ENCODE results near the gene SLC24A3.

The SLC24A3 gene

GRCh38 chr20:19714579-19714840, 502.1 kb downstream of the SLC24A3 start:
- no peak for DNase-seq (ENCODE audit: low spot score)

DNA sequence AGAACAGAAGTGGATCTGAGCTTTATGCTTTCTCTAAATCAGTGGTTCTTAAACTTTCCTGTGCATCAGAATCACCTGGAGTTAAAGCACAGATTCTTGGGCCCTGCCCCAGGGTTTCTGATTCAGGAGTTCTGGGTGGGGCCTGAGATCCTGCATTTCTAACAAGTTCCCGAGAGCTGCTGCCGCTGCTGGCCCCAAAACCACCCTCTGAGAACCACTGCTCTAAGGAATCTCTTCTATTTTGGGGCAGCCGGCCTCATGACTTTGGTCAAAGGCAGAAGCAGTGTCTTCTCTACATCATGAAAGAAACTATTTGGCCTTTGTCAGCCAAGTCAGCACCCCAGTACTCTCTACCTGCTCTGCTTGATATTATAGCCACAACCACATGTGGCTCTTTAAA, 503.5 kb downstream of the SLC24A3 start:
- DNase-seq (ENCODE audit: low spot score): no peak

- no peak for DNase-seq (ENCODE audit: low spot score)
These were observed 506.4 kb downstream of the SLC24A3 start for GRCh38 chr20:19718880-19719279.

GRCh38 chr20:19720991-19721390, 508.5 kb downstream of the SLC24A3 start:
- no peak for DNase-seq (ENCODE audit: low spot score)

GRCh38 chr20:19723051-19723450, 510.6 kb downstream of the SLC24A3 start:
- no peak for DNase-seq (ENCODE audit: low spot score)

DNA sequence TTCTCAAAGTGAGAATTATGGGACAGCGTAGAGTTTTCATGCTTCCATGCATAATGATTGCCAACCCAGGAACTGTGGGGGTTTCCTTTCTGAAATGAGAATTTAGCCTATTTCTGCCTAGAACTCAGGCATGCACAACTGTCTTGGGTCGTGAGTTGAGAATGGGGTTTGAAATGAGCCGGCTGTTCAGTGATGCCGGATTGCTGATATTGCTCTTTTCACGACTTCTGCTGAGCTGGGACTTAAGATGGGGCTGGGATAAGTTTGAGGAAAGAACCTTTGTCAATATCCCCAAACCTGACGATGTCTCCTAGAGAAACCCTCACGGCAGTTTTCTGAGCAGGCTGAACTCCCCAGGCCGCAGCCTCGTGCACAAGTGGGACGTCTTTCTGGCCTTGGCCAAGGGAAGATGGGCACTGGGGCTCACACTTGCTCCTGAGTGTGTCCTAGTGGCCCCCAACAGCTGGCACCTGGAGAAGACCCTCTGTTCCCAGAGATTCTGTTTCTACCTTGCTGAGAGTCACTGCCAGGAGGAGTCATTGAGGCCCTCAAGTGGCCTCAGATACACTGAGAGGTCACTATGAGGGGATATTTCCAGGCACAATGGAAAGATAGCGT, 511.5 kb downstream of the SLC24A3 start:
- DNase-seq (ENCODE audit: low spot score): no peak

GRCh38 chr20:19725373-19725772, 512.9 kb downstream of the SLC24A3 start:
- DNase-seq (ENCODE audit: low spot score): no peak

- peak; percentile 50 for DNase-seq (ENCODE audit: low spot score)
These were observed 513.5 kb downstream of the SLC24A3 start for GRCh38 chr20:19725814-19726525.

DNA sequence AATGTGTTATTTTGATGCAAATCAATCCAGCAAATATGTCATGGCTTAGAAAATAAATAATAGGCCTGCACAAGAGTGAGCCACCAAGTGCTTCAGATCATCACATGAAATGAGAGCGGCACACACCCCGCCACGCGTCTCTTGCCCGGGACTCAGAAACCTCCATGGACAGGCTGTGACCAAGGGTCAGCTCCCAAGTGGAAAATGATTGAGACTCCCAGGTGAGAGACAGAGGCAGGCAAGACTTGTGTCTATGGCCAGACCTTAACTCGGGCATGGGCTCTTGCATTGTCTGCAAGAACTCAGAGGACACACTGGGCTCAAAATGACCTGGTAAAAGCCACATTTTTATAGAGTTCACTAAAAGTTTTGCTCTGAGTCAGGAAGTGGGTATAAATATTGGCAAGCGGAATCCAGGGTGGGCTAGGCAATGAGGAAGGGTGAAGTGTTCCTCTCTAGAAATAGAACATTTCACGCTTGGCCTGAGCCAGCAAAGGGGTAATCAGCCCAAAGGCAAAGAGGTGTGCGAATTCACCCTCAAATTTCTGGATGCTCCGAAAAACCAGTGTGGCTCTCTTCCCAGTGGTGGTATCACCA, 514.9 kb downstream of the SLC24A3 start:
- DNase-seq (ENCODE audit: low spot score): no peak

GRCh38 chr20:19729672-19730071, 517.2 kb downstream of the SLC24A3 start:
- DNase-seq (ENCODE audit: low spot score): no peak

GRCh38 chr20:19730706-19731105, 518.3 kb downstream of the SLC24A3 start:
- DNase-seq (ENCODE audit: low spot score): no peak

DNA sequence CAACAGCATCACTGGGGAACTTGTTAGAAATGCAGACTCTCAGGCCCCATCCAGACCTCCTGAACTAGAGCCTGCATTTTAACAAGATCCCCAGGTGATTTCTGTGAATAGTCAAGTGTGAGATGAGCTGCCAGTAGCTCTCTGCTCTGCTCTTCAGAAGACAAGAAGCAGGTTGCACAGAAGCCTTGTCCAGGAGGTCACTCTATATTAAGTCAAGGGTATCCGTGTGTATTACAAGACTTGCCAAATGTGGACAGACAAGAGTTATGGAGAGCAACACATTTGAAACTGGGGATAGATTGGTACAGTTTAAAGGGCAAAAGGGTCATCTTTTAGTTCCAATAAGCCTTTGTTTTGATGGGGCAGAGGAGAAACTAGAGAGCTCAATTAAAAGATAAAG, 522.4 kb downstream of the SLC24A3 start:
- DNase-seq (ENCODE audit: low spot score): no peak

DNA sequence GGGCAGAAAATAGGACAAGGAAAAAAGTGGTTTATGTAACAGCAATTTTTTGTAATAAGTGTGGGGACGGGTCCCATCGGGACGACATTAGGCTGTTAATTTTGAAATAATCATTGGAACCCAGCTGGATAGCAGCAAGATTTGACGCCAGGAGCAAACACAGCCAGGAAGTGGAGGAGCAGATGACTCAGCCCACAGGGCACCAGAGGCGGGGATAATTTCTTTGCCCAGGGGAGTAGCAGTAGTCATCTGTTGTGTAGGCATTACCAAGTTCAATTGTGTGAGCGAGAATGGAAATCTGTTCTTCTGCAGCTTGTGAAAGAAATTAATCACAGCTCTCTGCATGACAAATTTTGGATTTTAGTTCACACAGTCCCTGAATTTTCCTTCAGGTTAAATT, 523.0 kb downstream of the SLC24A3 start:
- peak; percentile 80 for DNase-seq (ENCODE audit: low spot score)

- no peak for DNase-seq (ENCODE audit: low spot score)
These were observed 524.6 kb downstream of the SLC24A3 start for GRCh38 chr20:19737025-19737424.

DNA sequence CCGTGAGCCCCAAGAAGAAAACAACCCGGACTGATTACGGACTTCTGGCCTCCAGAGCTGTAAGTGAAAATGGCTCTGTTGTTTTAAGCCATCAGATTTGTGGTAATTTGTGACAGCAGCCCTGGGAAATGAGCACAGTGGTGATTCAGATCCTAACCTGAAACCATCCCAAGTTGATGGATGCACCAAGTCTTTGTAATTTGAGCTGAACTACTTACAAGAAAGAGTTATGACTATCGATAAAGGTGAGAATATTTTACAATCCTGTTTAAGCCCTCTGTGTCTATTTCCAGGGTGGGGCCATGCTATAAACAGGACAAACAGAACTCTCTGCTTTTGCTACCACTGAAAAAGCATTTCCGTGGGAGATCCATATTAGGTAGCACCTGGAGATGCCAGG, 526.5 kb downstream of the SLC24A3 start:
- no peak for DNase-seq (ENCODE audit: low spot score)

GRCh38 chr20:19739351-19739750, 526.9 kb downstream of the SLC24A3 start:
- no peak for DNase-seq (ENCODE audit: low spot score)

- DNase-seq (ENCODE audit: low spot score): no peak
These were observed 528.1 kb downstream of the SLC24A3 start for GRCh38 chr20:19740512-19740911.

DNA sequence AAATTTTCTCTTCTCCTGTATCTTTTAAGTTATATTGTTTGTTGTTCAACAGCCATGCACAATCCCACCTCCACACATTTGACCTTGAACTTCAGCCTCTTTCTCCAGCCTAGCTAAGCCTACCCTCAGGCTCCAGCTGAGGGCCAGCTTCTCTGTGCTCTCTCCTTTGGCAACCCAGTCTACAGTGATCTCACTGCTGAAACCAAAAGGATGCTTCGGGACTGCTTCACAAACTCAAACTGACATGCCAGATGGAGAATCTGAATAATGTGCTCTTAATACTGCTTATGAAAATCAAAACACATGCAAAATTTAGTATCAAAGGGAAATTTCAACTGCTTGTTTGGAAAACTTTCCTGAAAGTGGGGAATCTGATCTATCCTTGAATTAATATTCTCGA, 529.5 kb downstream of the SLC24A3 start:
- DNase-seq (ENCODE audit: low spot score): no peak

- no peak for DNase-seq (ENCODE audit: low spot score)
These were observed 530.7 kb downstream of the SLC24A3 start for GRCh38 chr20:19742974-19743639.

GRCh38 chr20:19743640-19743995, 531.2 kb downstream of the SLC24A3 start:
- DNase-seq (ENCODE audit: low spot score): no peak

DNA sequence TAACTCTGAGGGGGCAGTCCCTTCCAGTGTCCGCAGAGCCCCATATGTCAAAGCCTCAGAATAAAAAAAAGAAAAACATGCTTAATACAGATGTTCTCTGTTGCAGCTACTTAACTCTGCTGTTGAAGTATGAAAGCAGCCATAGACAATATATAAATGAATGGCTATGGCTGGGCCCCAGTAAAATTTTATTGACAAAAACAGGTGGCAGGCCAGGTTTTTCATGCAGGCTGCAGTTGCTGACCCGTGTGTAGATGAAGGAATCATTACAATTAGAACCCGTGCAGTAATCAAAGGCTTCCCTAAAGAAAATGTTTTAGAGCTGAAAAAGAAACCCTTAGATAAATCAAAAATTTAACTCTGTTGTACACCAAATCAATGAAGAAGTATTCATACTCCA, 532.7 kb downstream of the SLC24A3 start:
- no peak for DNase-seq (ENCODE audit: low spot score)

DNA sequence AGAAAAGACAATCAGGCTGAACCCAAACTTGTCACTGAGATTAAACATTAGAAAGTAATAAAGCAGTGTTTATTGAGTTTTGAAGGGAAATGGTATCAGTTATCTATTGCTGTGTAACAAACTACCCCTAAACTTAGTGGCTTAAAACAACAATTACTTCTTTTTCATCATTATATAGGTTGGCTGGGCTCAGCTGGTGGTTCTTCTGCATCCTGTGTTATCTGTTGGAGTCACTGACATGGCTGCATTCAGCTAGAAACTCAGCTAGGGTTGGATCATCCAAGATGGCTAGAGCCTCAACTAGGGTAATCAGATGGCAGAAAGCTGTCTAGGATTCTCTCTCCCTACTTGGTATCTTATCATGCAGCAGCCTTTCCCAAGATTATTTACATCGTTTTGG, 533.1 kb downstream of the SLC24A3 start:
- DNase-seq (ENCODE audit: low spot score): no peak

- no peak for DNase-seq (ENCODE audit: low spot score)
These were observed 534.0 kb downstream of the SLC24A3 start for GRCh38 chr20:19746396-19746795.
